HFFc6 (cell line): ENCODE data around the gene MRTFA. TPM values are rescaled to one million over a fixed set of nuclear protein-coding genes. Genes with fewer than 3 reads are reported as not detected.

Experiments
- DNase-seq: peaks from one replicate; pipeline ENCODE4 v3.0.0-alpha.2; 2018
- H3K27ac Mint-ChIP-seq: 2 replicates; pipeline ENCODE4 v1.8.0; 2020; ENCODE audit warnings: mild to moderate bottlenecking, mixed read lengths
- H3K27me3 Mint-ChIP-seq: 2 replicates; pipeline ENCODE4 v1.8.0; 2021; ENCODE audit warnings: mild to moderate bottlenecking, moderate library complexity, mixed read lengths; ENCODE audit not compliant: insufficient read depth
- H3K36me3 Mint-ChIP-seq: 2 replicates; pipeline ENCODE4 v1.8.0; 2021; ENCODE audit warnings: low read depth, mixed read lengths
- H3K4me1 Mint-ChIP-seq: 2 replicates; pipeline ENCODE4 v1.8.0; 2020; ENCODE audit warnings: low read depth, mixed read lengths
- H3K4me3 Mint-ChIP-seq: 2 replicates; pipeline ENCODE4 v1.8.0; 2020; ENCODE audit warnings: mild to moderate bottlenecking, moderate library complexity, mixed read lengths
- H3K9me3 Mint-ChIP-seq: 2 replicates; pipeline ENCODE4 v1.8.0; 2020; ENCODE audit warnings: mild to moderate bottlenecking, mixed read lengths
- total RNA-seq, 6 experiments: library from RNA; stranded (reverse); fragmentation: NEBNext Ultra II Directional; extraction: Animal tissue kit (Norgen Biotek cat#: 25700); gene quantifications; 2 replicates in 1 of 6; 3 replicates in 5 of 6; pipeline ENCODE4 v1.2.3, GENCODE V29; 2021
- TF ChIP-seq, protein P1 (sequence below): fragments of 200-600 bp; sonication (generic); IDR thresholded peaks from 2 replicates; pipeline ENCODE4 v1.5.0; 2021; ENCODE audit warnings: antibody characterized with exemption, mild to moderate bottlenecking

Gene MRTFA
- total RNA-seq, 6 experiments from 2014 or later: 36.4 to 48.7 (median 42.2) TPM

DNA sequence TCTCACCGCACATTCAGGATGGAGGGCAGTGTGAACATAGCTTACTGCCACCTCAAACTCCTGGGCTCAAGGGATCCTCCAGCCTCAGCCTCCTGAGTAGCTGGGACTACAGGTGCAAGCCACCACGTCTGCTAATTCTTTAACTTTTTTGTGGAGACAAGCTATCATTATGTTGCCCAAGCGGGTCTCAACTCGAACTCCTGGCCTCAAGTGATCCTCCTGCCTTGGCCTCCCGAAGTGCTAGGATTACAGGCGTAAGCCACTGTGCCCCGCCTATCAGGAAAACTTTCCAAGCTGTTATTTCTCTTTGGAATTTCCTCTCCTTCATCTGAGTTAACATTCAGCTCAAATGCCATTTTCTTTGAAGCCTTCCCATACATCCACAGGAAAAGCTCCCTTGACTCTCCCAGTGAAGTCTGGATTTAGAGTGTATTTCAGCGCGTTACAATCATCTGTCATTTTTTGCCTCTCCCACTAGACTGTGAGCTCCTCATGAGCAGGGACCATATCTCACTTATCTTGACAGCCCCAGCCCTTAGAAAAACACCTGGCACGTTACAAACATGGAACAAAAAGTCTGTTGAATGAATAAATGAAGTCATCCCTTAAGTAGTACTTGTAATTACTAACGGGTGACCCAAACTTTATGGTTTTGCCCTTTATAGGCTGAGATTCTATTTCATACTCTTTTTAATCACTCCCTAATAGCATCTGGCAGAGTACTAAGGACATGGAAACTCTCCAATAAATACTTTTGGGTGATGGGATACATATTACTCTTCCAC lies 2.2 kb downstream of the MRTFA start:
- Mint-ChIP-seq H3K4me1 (peaks cover 54% of the 10 kb centered on the region), H3K9me3 (no peaks in the 10 kb centered on the region), H3K27me3 (no peaks in the 10 kb centered on the region), H3K27ac (peak overlapping the region; percentile 2), H3K36me3 (peaks cover 15% of the 10 kb centered on the region; the same call in 1 of the 2 replicates), H3K4me3 (peak overlapping the region; percentile 91)
- no peak for DNase-seq
- TF ChIP-seq, protein P1, sequence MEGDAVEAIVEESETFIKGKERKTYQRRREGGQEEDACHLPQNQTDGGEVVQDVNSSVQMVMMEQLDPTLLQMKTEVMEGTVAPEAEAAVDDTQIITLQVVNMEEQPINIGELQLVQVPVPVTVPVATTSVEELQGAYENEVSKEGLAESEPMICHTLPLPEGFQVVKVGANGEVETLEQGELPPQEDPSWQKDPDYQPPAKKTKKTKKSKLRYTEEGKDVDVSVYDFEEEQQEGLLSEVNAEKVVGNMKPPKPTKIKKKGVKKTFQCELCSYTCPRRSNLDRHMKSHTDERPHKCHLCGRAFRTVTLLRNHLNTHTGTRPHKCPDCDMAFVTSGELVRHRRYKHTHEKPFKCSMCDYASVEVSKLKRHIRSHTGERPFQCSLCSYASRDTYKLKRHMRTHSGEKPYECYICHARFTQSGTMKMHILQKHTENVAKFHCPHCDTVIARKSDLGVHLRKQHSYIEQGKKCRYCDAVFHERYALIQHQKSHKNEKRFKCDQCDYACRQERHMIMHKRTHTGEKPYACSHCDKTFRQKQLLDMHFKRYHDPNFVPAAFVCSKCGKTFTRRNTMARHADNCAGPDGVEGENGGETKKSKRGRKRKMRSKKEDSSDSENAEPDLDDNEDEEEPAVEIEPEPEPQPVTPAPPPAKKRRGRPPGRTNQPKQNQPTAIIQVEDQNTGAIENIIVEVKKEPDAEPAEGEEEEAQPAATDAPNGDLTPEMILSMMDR: no peak

DNA sequence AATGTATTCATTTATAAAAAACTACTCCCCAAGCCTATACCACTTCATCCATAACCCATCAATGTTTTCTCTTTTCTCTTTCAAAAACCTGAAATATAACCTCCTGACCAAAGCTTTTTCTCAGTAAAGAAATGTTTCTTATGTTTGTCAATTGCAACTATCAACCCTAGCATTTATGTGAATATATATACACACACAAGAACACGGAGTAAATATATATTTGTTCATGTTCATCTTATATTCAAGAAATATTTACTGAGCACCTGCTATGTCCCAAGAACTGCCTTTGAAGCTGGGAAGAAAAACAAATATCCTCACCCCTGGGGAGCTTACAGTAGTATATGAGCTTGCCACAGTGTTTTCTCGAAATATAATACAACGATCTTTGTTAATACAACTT lies 3.5 kb downstream of the MRTFA start:
- peaks cover 15% of the 10 kb centered on the region; the same call in 1 of the 2 replicates for H3K36me3 Mint-ChIP-seq
- H3K27ac Mint-ChIP-seq: no peak overlapping the region
- H3K9me3 Mint-ChIP-seq: no peaks in the 10 kb centered on the region
- H3K4me1 Mint-ChIP-seq: peaks cover 65% of the 10 kb centered on the region
- no peaks in the 10 kb centered on the region for H3K27me3 Mint-ChIP-seq
- H3K4me3 Mint-ChIP-seq: no peak overlapping the region; the same call in 1 of the 2 replicates
- TF ChIP-seq, protein P1: no peak
- DNase-seq: no peak

DNA sequence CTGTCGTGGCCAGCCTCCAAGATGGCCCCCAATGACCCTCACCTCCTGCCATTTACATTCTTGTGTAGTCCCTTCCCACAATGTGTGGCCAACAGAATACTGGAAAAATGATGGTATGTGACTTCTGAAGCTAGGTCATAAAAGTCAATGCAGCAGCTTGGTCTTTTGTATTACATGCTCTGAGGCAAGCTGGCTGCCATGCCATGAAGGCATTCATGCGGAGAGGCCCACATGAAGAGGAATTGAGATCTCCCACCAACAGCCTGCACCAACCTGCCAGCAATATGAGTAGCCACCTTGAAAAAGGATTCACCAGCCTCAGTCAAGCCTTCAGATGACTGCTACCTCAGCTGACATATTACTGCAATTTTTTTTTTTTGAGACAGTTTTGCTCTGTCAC lies 4.6 kb downstream of the MRTFA start:
- Mint-ChIP-seq H3K4me1 (peaks cover 65% of the 10 kb centered on the region), H3K27ac (peak overlapping the region; percentile 65), H3K4me3 (no peak overlapping the region), H3K36me3 (peaks cover 15% of the 10 kb centered on the region; the same call in 1 of the 2 replicates), H3K27me3 (no peaks in the 10 kb centered on the region), H3K9me3 (no peaks in the 10 kb centered on the region)
- DNase-seq: no peak
- TF ChIP-seq, protein P1: no peak

DNA sequence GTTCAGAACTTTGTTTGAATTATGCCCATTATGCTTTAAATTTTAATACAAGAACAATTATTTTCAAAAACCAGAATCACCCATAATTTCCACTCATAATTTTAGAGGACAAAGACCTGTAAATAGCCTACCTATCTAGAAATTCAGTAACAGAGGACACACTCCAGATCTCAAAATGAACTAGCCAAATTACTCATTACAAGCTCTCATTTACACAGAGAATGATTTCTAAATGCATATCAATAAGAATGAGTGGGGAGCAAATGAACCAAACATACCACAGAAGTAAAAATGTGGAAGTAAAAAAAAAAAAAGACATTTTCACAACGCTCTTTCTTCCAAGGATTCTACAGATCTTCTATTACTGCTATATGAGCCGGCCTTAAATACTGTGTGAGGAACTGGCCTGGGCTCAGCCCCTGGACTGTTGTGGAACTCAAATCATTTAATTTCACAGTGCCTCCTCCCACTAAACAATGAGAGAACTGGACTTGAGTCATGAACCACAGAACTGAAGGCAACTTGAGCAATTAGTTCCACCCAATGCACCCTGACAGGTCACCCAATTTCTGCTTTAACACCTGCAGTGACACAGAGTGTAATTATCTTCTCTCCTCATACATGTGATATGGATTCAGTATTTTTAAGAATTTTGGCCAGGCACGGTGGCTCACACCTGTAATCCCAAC lies 8.0 kb downstream of the MRTFA start:
- peak; percentile 39 for DNase-seq
- Mint-ChIP-seq H3K36me3 (0 out of 2 replicates have a peak, but pooled peaks cover 12% of the 10 kb centered on the region), H3K27ac (peak overlapping the region; percentile 14; the same call in 1 of the 2 replicates)

DNA sequence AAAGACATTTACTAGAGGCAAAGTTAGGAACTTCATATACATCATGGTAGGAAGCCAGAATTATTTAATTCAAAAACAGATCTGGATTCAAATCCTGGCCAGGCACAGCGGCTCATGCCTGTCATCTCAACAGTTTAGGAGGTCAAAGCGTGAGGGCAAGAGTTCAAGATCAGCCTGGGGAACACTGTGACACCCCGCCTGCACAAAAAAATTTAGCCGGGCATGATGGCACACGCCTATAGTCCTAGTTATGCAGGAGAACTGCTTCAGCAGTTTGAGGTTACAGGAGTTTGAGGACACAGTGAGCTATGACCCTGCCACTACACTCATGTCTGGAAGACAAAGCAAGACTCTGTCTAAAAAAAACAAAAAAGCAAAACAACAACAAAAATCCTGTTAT lies 8.9 kb downstream of the MRTFA start:
- H3K9me3 Mint-ChIP-seq: peaks cover 3% of the 10 kb centered on the region
- TF ChIP-seq, protein P1: no peak
- no peak for DNase-seq
- H3K36me3 Mint-ChIP-seq: peaks cover 11% of the 10 kb centered on the region
- no peak overlapping the region for H3K4me3 Mint-ChIP-seq
- H3K27ac Mint-ChIP-seq: no peak overlapping the region
- peaks cover 55% of the 10 kb centered on the region for H3K4me1 Mint-ChIP-seq
- no peaks in the 10 kb centered on the region for H3K27me3 Mint-ChIP-seq

More for the DNA sequence above, 8.0 kb downstream of the MRTFA start:
- TF ChIP-seq, protein P1: no peak
- no peaks in the 10 kb centered on the region for H3K9me3 Mint-ChIP-seq
- H3K4me1 Mint-ChIP-seq: peaks cover 62% of the 10 kb centered on the region
- H3K27me3 Mint-ChIP-seq: no peaks in the 10 kb centered on the region
- H3K4me3 Mint-ChIP-seq: no peak overlapping the region
